Measurements from ENCODE around the gene FNBP1.
A peak's percentile ranks its signal among the peaks of the same experiment; 100 is the strongest.
"Not testable (repeated sequence)": the region's sequence is repeated elsewhere in the genome, so short reads cannot be mapped to it uniquely, and the experiment has no call there.

The FNBP1 gene

GRCh38 chr9:130001190-130001589, 41.8 kb downstream of the FNBP1 start:
- no peak overlapping the region for H3K4me3 ChIP-seq (replicated peaks in 1 of 2; ENCODE audit: low read depth in 2 of 2, low read length in 2 of 2)
- DNase-seq (ENCODE audit: low read depth in 2 of 2), result no peak
- TF ChIP-seq CTCF (IDR thresholded peaks at IDR 0.05; ENCODE audit: low read depth, low read length), result no peak

DNA sequence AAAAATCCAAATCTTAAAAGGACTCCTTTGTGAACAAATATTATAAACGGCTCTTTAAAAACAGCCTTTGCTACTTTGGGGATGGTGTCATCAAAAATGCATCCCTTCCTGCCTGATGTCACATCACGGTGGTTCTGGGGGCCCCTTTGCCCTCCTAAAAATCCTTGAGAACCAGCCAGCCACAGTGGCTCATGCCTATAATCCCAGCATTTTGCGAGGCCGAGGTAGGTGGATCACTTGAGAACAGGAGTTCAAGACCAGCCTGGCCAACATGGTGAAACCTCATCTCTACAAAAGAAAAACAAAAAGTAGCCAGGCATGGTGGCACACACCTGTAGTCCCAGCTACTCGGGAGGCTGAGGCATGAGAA, 43.9 kb downstream of the FNBP1 start:
- no peak overlapping the region for H3K4me3 ChIP-seq (replicated peaks in 1 of 2; ENCODE audit: low read depth in 2 of 2, low read length in 2 of 2)
- no peak for DNase-seq (ENCODE audit: low read depth in 2 of 2)
- TF ChIP-seq CTCF (IDR thresholded peaks at IDR 0.05; ENCODE audit: low read depth, low read length), result no peak

DNA sequence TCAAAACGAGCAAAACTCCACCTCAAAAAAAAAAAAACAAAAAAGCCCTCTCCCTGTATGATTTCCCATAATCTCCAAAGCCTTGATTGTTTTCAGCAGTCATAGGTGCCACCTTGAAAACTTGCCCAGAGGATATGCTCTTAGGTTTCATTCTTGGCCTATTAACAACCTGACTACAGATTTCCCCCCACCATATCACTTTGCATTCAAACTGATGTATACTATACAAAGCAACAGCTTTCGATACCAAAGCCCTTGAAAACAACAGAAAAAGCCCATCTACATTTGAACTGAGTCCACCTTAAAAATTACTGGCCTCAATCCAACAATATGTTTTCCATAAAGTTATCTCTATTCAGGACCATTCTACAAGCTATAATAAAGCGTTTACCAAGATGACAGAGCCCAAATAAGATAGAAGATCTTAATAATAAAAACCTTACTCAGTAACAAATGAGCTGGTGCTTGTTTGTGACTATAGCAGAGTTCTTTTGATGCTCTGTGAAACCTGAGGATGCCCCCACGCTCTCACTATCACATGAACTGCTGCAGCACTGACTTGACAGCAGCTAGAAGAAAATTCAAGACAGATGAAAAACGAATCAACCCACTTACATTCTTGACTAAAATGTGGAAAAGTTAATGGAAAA, 44.4 kb downstream of the FNBP1 start:
- no peak overlapping the region for H3K4me3 ChIP-seq (replicated peaks in 1 of 2; ENCODE audit: low read depth in 2 of 2, low read length in 2 of 2)
- TF ChIP-seq CTCF (IDR thresholded peaks at IDR 0.05; ENCODE audit: low read depth, low read length), result no peak
- no peak for DNase-seq (ENCODE audit: low read depth in 2 of 2)

- not testable (repeated sequence) for H3K4me3 ChIP-seq (replicated peaks in 1 of 2; ENCODE audit: low read depth in 2 of 2, low read length in 2 of 2); DNase-seq (ENCODE audit: low read depth in 2 of 2)
Observed at GRCh38 chr9:129997706-129998105, 45.3 kb downstream of the FNBP1 start.

GRCh38 chr9:129996161-129996830, 46.7 kb downstream of the FNBP1 start:
- peak; percentile 56 to 82 for DNase-seq (ENCODE audit: low read depth in 2 of 2)
- no peak for TF ChIP-seq CTCF (IDR thresholded peaks at IDR 0.05; ENCODE audit: low read depth, low read length)
- no peak overlapping the region for H3K4me3 ChIP-seq (replicated peaks in 1 of 2; ENCODE audit: low read depth in 2 of 2, low read length in 2 of 2)

DNA sequence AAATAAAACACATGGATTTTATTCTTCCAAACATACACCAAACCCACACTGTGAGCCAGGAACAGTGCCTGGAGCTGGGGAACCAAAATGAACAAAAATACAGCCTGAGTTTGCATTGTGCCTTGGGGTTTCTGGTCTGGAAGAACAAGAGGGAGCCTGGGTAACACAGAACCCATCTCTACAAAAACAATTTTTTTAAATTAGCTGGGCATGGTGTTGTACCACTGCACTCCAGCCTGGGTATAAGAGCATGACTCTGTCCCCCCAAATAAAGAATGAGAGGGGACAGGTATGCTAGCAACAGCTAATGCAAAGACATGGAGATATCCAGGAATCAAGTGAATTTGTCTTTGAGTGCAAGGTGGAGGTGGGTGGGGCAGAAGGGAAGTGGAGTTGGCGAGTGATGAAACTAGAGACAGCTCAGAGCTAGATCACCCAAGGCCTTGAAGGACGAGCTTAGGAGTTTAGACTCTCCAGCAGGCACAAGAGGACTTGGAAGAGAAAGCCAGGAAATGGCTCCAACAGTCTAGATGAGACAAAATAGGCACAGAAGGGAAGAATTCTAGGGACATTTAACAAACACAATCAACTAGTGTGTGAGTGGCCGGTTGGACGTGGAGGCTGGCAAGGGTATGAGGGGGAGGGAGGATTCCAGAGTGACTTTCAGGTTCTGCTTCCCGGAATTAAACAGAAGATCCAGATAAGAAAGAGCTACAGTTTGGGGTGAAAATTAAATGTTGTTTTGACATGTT, 47.4 kb downstream of the FNBP1 start:
- no peak for TF ChIP-seq CTCF (IDR thresholded peaks at IDR 0.05; ENCODE audit: low read depth, low read length)
- peak; percentile 42 to 83 for DNase-seq (ENCODE audit: low read depth in 2 of 2)
- H3K4me3 ChIP-seq (replicated peaks in 1 of 2; ENCODE audit: low read depth in 2 of 2, low read length in 2 of 2), result no peak overlapping the region

GRCh38 chr9:129994882-129995281, 48.1 kb downstream of the FNBP1 start:
- no peak overlapping the region for H3K4me3 ChIP-seq (replicated peaks in 1 of 2; ENCODE audit: low read depth in 2 of 2, low read length in 2 of 2)
- TF ChIP-seq CTCF (IDR thresholded peaks at IDR 0.05; ENCODE audit: low read depth, low read length), result no peak
- DNase-seq (ENCODE audit: low read depth in 2 of 2), result peak in 1 of 2 donors; percentile 46

GRCh38 chr9:129991139-129991538, 51.9 kb downstream of the FNBP1 start:
- not testable (repeated sequence) for H3K4me3 ChIP-seq (replicated peaks in 1 of 2; ENCODE audit: low read depth in 2 of 2, low read length in 2 of 2); DNase-seq (ENCODE audit: low read depth in 2 of 2)

Measured in cardiac fibroblast (primary cell).